Limb (tissue), 2 donors: ENCODE results near the gene GGTLC3.
"Not testable (repeated sequence)": the region's sequence is repeated elsewhere in the genome, so short reads cannot be mapped to it uniquely, and the experiment has no call there.

ENCODE experiments used
- DNase-seq, 2 donors: peaks; one replicate each; pipeline ENCODE4 v3.0.0-alpha.2; 2016; ENCODE audit errors: extremely low spot score in 2 of 2

The GGTLC3 gene

DNA sequence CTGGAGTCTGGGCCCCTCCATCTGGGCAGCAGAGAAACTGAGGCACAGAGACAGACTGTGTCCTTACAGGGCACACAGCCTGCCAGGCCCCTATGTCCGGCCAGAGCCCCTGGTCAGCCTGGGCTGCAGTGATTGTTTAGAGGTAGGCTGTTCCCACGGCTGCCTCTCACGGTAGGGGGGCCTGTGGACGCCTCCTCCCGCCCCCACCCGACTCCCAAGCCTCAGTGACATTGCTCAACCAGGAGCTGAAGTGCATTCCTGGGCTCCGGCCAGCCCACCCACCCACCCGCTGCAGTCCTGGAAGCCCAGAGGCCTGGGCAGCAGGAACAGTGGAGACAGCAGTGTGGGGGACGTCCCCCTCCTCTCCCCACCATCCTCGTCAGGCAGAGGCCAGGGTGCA is 4.5 kb downstream of the GGTLC3 start:
- DNase-seq, result not testable (repeated sequence)

DNA sequence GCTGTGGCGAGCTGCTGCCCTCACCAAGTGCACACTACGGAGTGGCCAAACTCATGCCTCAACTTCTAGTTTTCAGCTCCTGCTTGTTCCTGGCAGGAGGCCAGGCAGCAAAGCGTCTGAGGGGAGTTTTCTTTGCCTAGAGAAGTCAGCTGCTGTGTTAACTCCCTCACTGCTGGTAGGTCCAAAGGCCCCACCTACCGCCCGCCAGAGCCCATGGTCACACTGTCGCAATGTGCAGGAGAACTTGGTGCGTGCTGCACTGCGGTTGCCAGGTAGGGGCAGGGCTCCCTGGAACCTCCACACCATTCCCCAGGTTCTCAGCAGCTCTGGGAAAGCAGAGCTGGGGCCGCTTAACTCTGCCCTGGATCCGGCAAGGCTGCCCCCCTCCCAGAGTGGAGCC is 5.6 kb downstream of the GGTLC3 start:
- DNase-seq, result not testable (repeated sequence)

DNA sequence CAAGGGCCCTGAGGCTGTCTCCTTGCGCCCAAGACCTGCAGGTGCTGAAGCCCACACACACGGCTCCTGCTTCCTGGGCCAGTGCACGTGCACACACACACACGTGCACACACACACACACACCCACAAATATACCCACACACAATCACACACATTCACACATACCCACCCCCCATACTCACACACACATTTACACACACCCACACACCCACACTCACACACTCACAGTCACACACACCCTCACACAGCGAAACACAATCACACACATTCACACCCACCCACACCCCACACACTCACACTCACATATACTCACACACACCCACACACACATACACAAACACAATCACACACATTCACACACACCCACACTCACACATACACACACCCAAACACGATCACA is 6.6 kb downstream of the GGTLC3 start:
- DNase-seq, result not testable (repeated sequence)

DNA sequence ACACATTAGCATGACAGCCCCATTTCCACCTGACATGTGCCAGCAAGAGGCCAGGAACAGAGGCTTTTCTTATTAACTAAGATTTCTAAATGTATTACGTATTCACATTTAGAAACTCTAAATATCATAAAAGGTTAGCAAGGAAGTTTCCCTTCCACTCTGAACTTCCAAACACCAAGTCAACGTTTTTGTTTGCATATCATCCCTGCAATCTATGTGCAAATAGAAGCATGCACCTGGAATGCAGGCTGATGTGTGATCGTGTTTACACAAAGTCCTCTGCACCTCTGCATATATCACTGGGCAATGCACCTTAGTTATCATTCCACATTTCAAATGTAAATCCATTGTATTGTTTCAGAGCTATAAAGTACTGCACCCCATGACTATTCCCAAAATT is 21.7 kb downstream of the GGTLC3 start:
- not testable (repeated sequence) for DNase-seq
